ENCODE measurements around the gene RPRD1A. TPM values are rescaled to one million over a fixed set of nuclear protein-coding genes. Genes with fewer than 3 reads are reported as not detected.
"Not testable (repeated sequence)": the region's sequence is repeated elsewhere in the genome, so short reads cannot be mapped to it uniquely, and the experiment has no call there.

The RPRD1A gene
- total RNA-seq, 1 donor from 2014 or later: 198 TPM

GRCh38 chr18:36028859-36029258 is 38.5 kb downstream of the RPRD1A start:
- Histone ChIP-seq H3K36me3 (peaks cover 28% of the 10 kb centered on the region), H3K79me2 (ENCODE audit: low read depth) (peaks cover 29% of the 10 kb centered on the region), H3F3A (ENCODE audit: low read depth) (no peaks in the 10 kb centered on the region), H3K27ac (no peak overlapping the region), H2AFZ (replicated peaks) (no peak overlapping the region), H3K9ac (no peak overlapping the region), H3K4me2 (no peak overlapping the region), H4K20me1 (ENCODE audit: low read depth) (peaks cover 7% of the 10 kb centered on the region), H3K4me3 (no peak overlapping the region), H3K27me3 (no peaks in the 10 kb centered on the region), H3K4me1 (no peaks in the 10 kb centered on the region), H3K9me3 (ENCODE audit: low read depth) (no peaks in the 10 kb centered on the region)
- no peaks in the 10 kb centered on the region for H3K27me3 Mint-ChIP-seq (ENCODE audit: insufficient read depth, low read depth)
- H3K4me3 Mint-ChIP-seq: no peak overlapping the region
- H3K9me3 Mint-ChIP-seq: no peaks in the 10 kb centered on the region
- TF ChIP-seq EZH2phosphoT487 (IDR thresholded peaks at IDR 0.05) (no peak), EZH2 (IDR thresholded peaks at IDR 0.05) (no peak), CTCF (IDR thresholded peaks at IDR 0.05) (no peak)
- H3K36me3 Mint-ChIP-seq: peaks cover 36% of the 10 kb centered on the region
- H3K4me1 Mint-ChIP-seq: no peaks in the 10 kb centered on the region
- no peak for DNase-seq (ENCODE audit: low spot score)
- no peak overlapping the region for H3K27ac Mint-ChIP-seq

GRCh38 chr18:36025025-36025424 is 42.3 kb downstream of the RPRD1A start:
- Histone ChIP-seq H3F3A (ENCODE audit: low read depth) (no peaks in the 10 kb centered on the region), H3K27me3 (no peaks in the 10 kb centered on the region), H3K9ac (no peak overlapping the region), H4K20me1 (ENCODE audit: low read depth) (peaks cover 4% of the 10 kb centered on the region), H3K4me2 (no peak overlapping the region), H3K36me3 (peaks cover 24% of the 10 kb centered on the region), H3K4me1 (no peaks in the 10 kb centered on the region), H2AFZ (replicated peaks) (no peak overlapping the region), H3K9me3 (ENCODE audit: low read depth) (no peaks in the 10 kb centered on the region), H3K4me3 (no peak overlapping the region), H3K27ac (no peak overlapping the region), H3K79me2 (ENCODE audit: low read depth) (no peaks in the 10 kb centered on the region)
- Mint-ChIP-seq H3K4me3 (no peak overlapping the region), H3K27ac (no peak overlapping the region), H3K9me3 (no peaks in the 10 kb centered on the region), H3K36me3 (peaks cover 14% of the 10 kb centered on the region), H3K27me3 (ENCODE audit: insufficient read depth, low read depth) (no peaks in the 10 kb centered on the region), H3K4me1 (no peaks in the 10 kb centered on the region)
- no peak for DNase-seq (ENCODE audit: low spot score)
- no peak for TF ChIP-seq CTCF (IDR thresholded peaks at IDR 0.05)
- no peak for TF ChIP-seq EZH2phosphoT487 (IDR thresholded peaks at IDR 0.05)
- no peak for TF ChIP-seq EZH2 (IDR thresholded peaks at IDR 0.05)

- not testable (repeated sequence) for H3K27ac ChIP-seq; H3K9ac ChIP-seq; H3K27ac Mint-ChIP-seq; H3K27me3 ChIP-seq; H3K9me3 ChIP-seq (ENCODE audit: low read depth); H4K20me1 ChIP-seq (ENCODE audit: low read depth); H3K79me2 ChIP-seq (ENCODE audit: low read depth); H3K4me1 Mint-ChIP-seq; H3K4me3 Mint-ChIP-seq; H3K4me3 ChIP-seq; H3K4me2 ChIP-seq; DNase-seq (ENCODE audit: low spot score); H3F3A ChIP-seq (ENCODE audit: low read depth); H3K4me1 ChIP-seq; H2AFZ ChIP-seq (replicated peaks); H3K9me3 Mint-ChIP-seq; H3K27me3 Mint-ChIP-seq (ENCODE audit: insufficient read depth, low read depth)
- peaks cover 24% of the 10 kb centered on the region for H3K36me3 ChIP-seq
- peaks cover 11% of the 10 kb centered on the region for H3K36me3 Mint-ChIP-seq
Measured at GRCh38 chr18:36024241-36024640, 43.1 kb downstream of the RPRD1A start.

DNA sequence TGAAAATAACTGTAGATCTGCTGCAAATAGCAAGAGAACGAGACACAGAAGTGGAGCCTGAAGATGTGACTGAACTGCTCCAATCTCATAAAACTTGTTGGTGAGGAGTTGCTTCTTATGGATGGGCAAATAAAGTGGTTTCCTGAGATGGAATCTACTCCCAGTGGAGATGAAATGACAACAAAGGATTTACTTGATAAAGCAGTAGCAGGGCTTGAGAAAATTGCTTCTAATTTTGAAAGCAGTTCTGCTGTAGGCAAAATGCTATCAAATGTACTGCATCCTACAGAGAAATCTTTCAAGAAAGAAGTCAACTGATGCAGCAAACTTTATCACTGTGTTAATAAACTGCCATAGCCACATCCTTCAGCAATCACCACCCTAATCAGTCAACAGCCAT is 44.0 kb downstream of the RPRD1A start:
- peaks cover 10% of the 10 kb centered on the region for H3K36me3 Mint-ChIP-seq

More for the DNA sequence above, 44.0 kb downstream of the RPRD1A start:
- peaks cover 24% of the 10 kb centered on the region for H3K36me3 ChIP-seq
- H3K9ac ChIP-seq: no peak overlapping the region
- peaks cover 4% of the 10 kb centered on the region for H3F3A ChIP-seq (ENCODE audit: low read depth)
- no peaks in the 10 kb centered on the region for H3K9me3 ChIP-seq (ENCODE audit: low read depth)
- Mint-ChIP-seq H3K4me3 (no peak overlapping the region), H3K27me3 (ENCODE audit: insufficient read depth, low read depth) (no peaks in the 10 kb centered on the region), H3K27ac (no peak overlapping the region), H3K9me3 (no peaks in the 10 kb centered on the region), H3K4me1 (no peaks in the 10 kb centered on the region)
- H3K27ac ChIP-seq: no peak overlapping the region
- no peak for TF ChIP-seq EZH2 (IDR thresholded peaks at IDR 0.05)
- DNase-seq (ENCODE audit: low spot score): no peak
- no peak overlapping the region for H2AFZ ChIP-seq (replicated peaks)
- no peak overlapping the region for H3K4me3 ChIP-seq
- no peak overlapping the region for H3K4me2 ChIP-seq
- H4K20me1 ChIP-seq (ENCODE audit: low read depth): peaks cover 4% of the 10 kb centered on the region
- no peaks in the 10 kb centered on the region for H3K79me2 ChIP-seq (ENCODE audit: low read depth)
- H3K27me3 ChIP-seq: no peaks in the 10 kb centered on the region
- H3K4me1 ChIP-seq: no peaks in the 10 kb centered on the region

Measured in neural progenitor cell (in vitro differentiated cells).